GM19324 (cell line): ENCODE data around the gene CARMIL3.
A peak's percentile ranks its signal among the peaks of the same experiment; 100 is the strongest.
"Not testable (repeated sequence)": the region's sequence is repeated elsewhere in the genome, so short reads cannot be mapped to it uniquely, and the experiment has no call there.

Source experiments
- ATAC-seq: cut with Tn5 transposase; IDR thresholded peaks from one replicate; pipeline ENCODE4 v1.9.1; 2021; ENCODE audit warnings: mild to moderate bottlenecking, moderate library complexity; ENCODE audit not compliant: unreplicated experiment, low FRiP score

CARMIL3 gene

GRCh38 chr14:24051789-24052655 is at the start of gene CARMIL3:
Gene CARMIL3 (plus strand): TSS chr14:24052009. CDS start chr14:24052154, 145 bp downstream.
- ATAC-seq, result peak; percentile 66

GRCh38 chr14:24006471-24006816 is 45.4 kb upstream of the CARMIL3 start:
- not testable (repeated sequence) for ATAC-seq

DNA sequence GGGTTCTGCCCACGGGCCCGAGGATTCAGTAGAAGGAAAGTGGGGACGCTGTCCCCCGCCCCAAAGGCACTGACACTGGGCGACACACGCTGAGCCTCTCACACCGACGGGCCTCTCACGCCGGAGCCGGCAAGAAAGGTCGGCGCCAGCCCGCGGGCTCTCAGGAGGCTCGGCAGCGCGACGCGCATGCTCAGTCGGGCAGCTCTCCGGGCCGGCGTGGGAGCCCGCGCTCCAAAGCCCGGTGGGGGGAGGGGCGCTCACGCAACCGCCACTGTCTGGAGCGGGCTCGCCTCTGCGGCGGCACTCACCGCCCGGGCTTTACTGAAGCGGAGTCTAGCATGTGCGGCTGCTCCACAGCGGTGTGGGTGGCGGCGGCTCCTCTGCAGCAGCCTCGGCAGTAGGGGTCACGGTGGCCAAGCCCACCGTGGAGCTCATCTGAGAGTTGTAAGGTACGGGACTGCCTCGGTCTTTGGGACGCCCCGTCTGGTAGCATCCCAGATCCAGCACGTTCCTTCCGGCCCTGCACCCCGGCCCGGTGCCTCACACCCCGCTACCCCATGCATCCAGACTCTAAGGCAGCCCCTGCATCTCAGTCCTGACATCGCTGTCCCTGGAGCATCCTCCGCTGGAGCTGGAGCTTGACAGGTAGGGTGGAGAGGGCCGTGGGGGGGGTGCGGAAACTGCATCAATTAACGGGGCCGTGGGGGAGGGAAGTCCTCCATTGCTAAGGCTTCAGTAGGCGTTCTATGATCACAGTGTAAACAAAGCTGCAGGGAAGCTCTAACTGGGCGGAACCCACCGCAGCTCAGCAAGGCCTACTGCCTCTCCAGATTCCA is 44.8 kb upstream of the CARMIL3 start:
- peak; percentile 86 for ATAC-seq

- no peak for ATAC-seq
Measured at GRCh38 chr14:24011051-24011450, 40.8 kb upstream of the CARMIL3 start.

DNA sequence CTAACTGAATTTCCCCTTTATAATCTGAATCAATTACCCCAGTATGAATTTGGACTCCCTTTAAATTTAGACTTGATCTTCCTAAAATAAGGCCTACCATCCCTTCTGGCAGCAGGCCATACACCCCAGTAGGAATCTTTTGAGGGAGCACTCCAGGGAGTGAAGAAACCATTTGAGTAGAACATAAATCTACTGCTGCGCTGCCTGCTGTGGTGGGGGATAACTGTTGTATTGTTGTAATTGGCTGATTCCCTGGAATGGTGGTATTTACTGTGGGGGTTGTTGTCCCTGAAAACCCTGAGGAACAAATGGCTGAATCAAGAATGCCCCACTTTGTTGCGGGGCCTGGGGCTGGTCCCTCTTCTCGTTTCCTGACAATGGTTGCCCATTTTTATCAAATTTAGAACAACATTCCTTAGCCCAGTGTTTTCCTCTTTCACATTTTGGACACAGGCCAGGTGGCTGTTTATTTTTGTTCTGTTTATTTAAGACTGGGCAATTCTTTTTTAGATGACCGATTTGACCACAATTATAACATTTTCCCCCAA is 39.0 kb upstream of the CARMIL3 start:
- not testable (repeated sequence) for ATAC-seq

DNA sequence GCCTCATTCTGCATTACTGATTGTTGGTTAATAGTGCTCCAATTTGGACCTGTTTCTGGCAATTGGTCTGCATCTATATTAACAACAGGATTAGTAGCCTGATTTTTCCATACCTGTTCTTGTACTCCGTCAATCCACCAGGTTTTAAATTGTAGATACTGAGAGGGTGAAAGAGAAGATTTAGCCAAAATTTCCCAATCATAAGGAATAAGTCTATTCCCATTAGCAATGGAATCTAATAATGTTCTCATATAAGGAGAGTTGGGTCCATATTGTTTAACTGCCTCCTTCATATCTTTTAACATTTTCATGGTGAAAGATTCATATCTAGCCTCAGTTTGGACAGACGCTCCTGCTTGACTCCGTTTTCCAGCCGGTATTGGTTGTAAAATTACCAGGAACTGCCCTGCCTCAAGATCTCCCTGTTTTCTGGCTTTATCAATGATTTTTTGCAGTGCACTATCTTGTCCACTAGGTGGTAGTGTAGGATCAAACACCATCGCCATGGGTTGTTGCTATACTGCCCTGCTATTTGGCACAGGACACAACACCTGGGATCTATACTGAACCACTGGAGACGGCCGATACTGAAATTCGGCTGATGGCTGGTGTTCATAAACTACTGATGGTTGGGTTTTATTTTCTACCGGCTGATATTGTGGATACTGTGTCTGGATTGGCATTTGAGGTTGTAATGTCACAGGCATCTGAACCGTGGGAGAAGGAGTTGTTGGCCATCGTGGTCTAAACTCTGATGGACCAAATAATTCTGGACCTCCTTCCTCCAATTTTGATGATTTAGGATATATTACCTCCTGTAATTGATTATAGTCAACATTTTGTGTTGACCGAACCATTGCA is 37.9 kb upstream of the CARMIL3 start:
- no peak for ATAC-seq

DNA sequence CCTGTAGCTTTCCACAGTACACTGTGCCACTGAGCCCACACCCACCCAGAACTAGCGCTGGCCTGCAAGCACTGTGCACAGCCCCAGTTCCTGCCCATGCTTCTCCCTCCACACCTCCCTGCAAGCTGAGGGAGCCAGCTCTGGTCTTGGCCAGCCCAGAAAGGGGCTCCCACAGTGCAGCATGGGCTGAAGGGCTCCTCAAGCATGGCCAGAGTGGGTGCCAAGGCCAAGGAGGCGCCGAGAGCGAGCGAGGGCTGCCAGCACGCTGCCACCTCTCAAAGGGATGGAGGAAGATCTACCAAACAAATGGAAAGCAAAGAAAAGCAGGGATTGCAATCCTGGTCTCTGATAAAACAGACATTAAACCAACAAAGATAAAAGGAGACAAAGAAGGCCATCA is 36.1 kb upstream of the CARMIL3 start:
- not testable (repeated sequence) for ATAC-seq

- ATAC-seq, result not testable (repeated sequence)
Measured at GRCh38 chr14:24018978-24019377, 32.8 kb upstream of the CARMIL3 start.

- not testable (repeated sequence) for ATAC-seq
Measured at GRCh38 chr14:24019944-24020343, 31.9 kb upstream of the CARMIL3 start.

GRCh38 chr14:24020520-24020919 is 31.3 kb upstream of the CARMIL3 start:
- ATAC-seq, result not testable (repeated sequence)

GRCh38 chr14:24024939-24025418 is 26.8 kb upstream of the CARMIL3 start:
- ATAC-seq, result not testable (repeated sequence)

GRCh38 chr14:24029687-24030086 is 22.1 kb upstream of the CARMIL3 start:
- not testable (repeated sequence) for ATAC-seq

DNA sequence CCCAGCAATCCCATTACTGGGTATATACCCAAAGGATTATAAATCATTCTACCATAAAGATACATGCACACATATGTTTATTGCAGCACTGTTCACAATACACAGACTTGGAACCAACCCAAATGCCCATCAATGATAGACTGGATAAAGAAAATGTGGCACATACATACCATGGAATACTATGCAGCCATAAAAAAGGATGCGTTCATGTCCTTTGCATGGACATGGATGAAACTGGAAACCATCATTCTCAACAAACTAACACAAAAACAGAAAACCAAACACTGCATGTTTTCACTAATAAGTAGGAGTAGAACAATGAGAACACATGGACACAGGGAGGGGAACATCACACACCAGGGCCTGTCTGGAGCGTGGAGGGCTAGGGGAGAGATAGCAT is 20.5 kb upstream of the CARMIL3 start:
- ATAC-seq, result not testable (repeated sequence)

GRCh38 chr14:24032727-24033418 is 18.9 kb upstream of the CARMIL3 start:
- ATAC-seq, result no peak

DNA sequence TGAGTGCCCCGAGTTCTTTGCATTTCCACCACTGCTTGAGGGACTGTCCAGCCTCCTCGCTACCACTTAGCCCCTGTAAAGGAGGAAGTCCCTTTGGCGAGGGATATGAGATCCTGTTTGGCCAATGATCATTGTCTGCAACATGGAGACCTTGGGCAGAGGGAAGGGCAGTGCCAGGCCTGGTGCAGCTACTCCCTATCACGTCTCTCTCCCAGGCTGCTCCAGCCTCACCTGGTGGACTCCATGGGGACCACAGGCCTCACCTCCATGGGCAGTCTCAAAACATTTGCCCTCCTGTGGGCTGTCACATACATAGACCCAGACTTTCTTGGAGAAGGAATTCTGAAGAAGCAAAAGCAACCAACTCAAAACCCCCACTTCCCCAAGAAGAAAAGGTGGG is 16.0 kb upstream of the CARMIL3 start:
- ATAC-seq, result not testable (repeated sequence)

DNA sequence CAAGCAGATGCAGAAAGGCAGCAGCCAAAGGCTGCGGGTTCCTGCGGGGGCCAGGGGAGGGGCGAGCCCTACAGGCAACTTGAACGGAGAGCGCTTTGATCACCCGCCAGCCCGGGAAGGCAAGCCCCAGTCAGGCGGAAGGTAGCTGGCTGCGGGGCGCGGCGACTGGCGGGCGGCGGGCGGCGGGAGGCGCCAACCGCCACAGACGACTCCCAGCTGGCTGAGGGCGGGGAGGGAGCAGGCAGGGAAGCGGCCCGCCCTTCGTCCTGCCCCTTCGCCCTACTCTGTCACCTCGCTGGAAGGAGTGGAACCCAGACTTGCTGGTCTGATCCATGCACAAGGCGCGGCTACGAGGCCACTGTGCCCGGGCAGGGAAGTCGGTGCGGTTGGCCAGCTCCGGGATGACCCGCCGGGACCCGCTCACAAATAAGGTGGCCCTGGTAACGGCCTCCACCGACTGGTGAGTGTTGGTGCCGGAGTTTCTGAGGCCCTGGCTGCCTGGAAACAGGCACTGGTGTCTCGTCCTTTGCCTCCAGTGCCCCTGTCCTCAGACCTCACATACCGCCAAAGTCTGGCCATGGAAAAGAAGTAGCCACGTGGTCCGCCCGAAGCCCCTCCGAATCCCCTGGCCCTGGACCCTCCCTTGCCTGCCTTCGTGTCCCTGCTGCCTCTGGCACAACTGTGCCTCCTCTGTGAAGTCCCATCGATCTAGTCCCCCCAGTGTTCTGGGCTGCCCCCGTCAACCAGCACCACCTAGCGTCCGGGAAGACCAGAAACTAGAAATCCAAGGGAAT is 15.4 kb upstream of the CARMIL3 start:
- peak; percentile 76 for ATAC-seq

DNA sequence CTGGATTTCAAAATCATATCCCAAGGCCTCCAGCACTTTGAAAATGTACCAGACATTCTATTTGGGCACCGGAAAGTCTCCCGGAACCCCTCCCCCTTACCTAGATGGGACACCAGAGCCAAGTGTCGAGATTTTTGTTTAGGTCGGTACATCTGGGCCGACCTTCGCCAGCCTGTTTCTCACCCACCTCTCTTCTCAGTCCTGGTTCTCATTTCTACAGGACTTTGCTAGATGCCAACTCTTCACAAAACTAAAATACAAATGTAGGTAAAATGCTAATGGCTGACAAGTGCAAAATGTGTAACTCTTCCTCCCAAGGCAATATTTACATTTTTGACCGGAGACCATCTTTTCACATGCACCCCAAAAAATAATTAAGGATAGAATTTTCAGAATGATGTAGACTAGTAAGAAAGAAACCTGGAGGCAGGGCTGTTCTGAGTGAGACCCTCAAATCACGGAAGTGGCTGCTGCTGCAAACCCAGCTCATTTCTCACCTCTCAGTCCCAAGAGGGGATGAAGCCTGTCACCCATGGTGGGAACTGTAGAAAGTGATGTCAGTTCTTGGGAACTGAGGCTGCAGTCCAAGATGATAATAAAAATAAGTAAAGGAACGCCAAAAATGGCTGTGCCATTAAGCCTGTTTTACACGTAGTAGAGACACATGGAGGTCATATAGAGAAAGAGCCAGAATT is 14.7 kb upstream of the CARMIL3 start:
- ATAC-seq, result not testable (repeated sequence)

- no peak for ATAC-seq
Measured at GRCh38 chr14:24037658-24038037, 14.2 kb upstream of the CARMIL3 start.
